KMS-11 (cell line): Measurements from ENCODE around the gene AGPAT2.

Source experiments
- H2AFZ ChIP-seq: fragments of 200-600 bp; sonication (generic); 2 replicates; pipeline ENCODE4 v1.6.1; 2016; ENCODE audit warnings: antibody characterized with exemption, mixed run types, low read depth
- H3K27ac ChIP-seq: fragments of 200-600 bp; sonication (generic); 2 replicates; pipeline ENCODE4 v1.6.1; 2016; ENCODE audit warnings: mild to moderate bottlenecking, mixed run types
- H3K27me3 ChIP-seq: fragments of 200-600 bp; sonication (generic); 2 replicates; pipeline ENCODE4 v1.6.1; 2017; ENCODE audit warnings: mild to moderate bottlenecking, low read depth, mixed run types, moderate library complexity; ENCODE audit not compliant: insufficient read depth
- H3K36me3 ChIP-seq: fragments of 200-600 bp; sonication (generic); 2 replicates; pipeline ENCODE4 v1.6.1; 2017; ENCODE audit warnings: mild to moderate bottlenecking, mixed run types; ENCODE audit not compliant: insufficient read depth
- H3K4me1 ChIP-seq: fragments of 200-600 bp; sonication (generic); 2 replicates; pipeline ENCODE4 v1.6.1; 2016; ENCODE audit warnings: mild to moderate bottlenecking, low read depth, mixed run types; ENCODE audit not compliant: poor library complexity, severe bottlenecking
- H3K4me2 ChIP-seq: fragments of 200-600 bp; sonication (generic); 2 replicates; pipeline ENCODE4 v1.7.0; 2016; ENCODE audit warnings: mild to moderate bottlenecking, mixed run types
- H3K4me3 ChIP-seq: fragments of 200-600 bp; sonication (generic); IDR thresholded peaks from 2 replicates; pipeline ENCODE4 v1.6.1; 2017; ENCODE audit warnings: low read depth, low read length, mixed read lengths; ENCODE audit not compliant: insufficient read depth
- H3K79me2 ChIP-seq: fragments of 200-600 bp; sonication (generic); 2 replicates; pipeline ENCODE4 v1.6.1; 2016; ENCODE audit warnings: low read depth, mixed run types; ENCODE audit not compliant: insufficient read depth
- H3K9ac ChIP-seq: fragments of 200-600 bp; sonication (generic); 2 replicates; pipeline ENCODE4 v1.6.1; 2016; ENCODE audit warnings: mild to moderate bottlenecking, mixed run types
- H4K20me1 ChIP-seq: fragments of 200-600 bp; sonication (generic); 2 replicates; pipeline ENCODE4 v1.6.1; 2016; ENCODE audit warnings: mild to moderate bottlenecking, mixed run types; ENCODE audit not compliant: insufficient read depth
- TF ChIP-seq, protein P1 (sequence below): fragments of 200-600 bp; sonication (generic); conservative IDR thresholded peaks from 2 replicates; pipeline ENCODE4 v1.6.1; 2017; ENCODE audit warnings: low read depth, mild to moderate bottlenecking, antibody characterized with exemption, low read length, moderate library complexity, mixed read lengths

The AGPAT2 gene

DNA sequence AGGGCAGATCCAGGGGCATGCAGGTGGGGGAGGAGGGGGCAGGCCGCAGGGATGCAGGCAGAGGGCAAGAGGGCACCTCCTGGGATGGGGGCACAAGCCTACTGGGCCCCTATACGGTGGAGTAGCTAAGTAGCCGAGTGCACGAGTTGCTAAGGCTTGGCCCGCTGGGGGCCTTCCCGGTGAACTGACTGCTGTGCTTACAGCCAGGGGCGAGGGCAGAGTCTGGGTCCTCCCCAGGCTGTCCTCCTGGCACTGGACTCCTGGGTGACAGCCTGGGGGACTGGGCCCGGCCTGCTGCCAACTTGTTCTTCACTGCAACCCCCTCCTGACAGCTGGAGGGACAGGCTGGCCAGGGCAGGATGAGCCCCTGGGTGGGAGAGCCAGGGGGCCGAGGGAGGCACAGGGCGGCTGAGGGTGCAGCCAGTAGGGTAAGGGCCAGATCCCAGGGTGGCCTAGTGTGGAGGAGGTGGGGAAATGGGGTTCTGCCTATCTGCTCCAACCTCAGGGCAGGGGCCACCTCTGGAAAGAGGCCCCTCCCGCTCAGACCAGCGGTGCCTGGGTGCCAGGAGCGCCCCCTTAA lies 26.2 kb downstream of the AGPAT2 start:
- TF ChIP-seq, protein P1, sequence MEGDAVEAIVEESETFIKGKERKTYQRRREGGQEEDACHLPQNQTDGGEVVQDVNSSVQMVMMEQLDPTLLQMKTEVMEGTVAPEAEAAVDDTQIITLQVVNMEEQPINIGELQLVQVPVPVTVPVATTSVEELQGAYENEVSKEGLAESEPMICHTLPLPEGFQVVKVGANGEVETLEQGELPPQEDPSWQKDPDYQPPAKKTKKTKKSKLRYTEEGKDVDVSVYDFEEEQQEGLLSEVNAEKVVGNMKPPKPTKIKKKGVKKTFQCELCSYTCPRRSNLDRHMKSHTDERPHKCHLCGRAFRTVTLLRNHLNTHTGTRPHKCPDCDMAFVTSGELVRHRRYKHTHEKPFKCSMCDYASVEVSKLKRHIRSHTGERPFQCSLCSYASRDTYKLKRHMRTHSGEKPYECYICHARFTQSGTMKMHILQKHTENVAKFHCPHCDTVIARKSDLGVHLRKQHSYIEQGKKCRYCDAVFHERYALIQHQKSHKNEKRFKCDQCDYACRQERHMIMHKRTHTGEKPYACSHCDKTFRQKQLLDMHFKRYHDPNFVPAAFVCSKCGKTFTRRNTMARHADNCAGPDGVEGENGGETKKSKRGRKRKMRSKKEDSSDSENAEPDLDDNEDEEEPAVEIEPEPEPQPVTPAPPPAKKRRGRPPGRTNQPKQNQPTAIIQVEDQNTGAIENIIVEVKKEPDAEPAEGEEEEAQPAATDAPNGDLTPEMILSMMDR: no peak
- H3K4me1 ChIP-seq: no peaks in the 10 kb centered on the region
- no peak overlapping the region for H3K4me3 ChIP-seq
- no peak overlapping the region for H3K9ac ChIP-seq
- H3K4me2 ChIP-seq: no peak overlapping the region
- no peak overlapping the region for H3K27ac ChIP-seq
- H3K36me3 ChIP-seq: no peaks in the 10 kb centered on the region
- H4K20me1 ChIP-seq: no peaks in the 10 kb centered on the region
- peaks cover 92% of the 10 kb centered on the region for H3K27me3 ChIP-seq
- H3K79me2 ChIP-seq: no peaks in the 10 kb centered on the region
- no peak overlapping the region for H2AFZ ChIP-seq

DNA sequence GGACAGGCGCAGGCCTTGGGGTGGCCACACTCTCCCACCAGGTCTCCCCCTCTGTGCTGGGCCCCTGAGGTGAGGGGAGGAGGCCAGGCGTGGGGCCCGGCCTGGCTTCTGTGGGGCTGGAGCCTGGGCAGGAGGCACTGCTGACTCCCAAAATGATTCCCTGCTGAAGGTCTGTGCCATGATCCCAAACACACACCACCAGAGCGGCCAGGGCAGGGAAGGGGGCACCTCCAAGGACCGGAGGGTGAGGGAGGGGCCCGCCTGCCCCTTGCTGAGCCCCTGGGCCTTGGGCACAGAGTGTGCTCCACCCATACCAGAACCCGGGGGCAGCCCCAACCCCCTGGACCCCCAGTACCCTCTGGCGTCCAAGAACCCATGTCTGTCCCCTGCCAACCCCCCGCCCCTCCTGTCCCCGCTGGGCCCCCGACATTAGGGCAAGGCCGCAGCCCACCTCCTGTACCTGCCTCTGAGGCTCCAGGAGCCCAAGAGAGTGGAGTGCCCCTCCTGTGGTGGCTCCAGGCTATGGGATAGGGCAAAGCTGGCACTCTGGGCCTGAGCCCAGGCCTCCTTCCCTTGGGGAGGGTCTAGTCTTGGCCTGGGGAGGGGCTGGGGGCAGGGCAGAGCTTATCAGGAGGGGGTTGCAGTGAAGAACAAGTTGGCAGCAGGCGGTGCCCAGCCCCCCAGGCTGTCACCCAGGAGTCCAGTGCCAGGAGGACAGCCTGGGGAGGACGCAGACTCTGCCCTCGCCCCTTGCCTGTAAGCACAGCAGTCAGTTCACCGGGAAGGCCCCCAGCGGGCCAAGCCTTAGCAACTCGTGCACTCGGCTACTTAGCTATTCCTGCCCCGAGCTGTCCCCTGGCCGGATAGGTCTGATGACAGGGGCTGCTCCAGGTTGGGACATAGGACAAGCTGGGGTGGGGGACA lies 27.1 kb downstream of the AGPAT2 start:
- H3K9ac ChIP-seq: no peak overlapping the region
- H3K27me3 ChIP-seq: peaks cover 99% of the 10 kb centered on the region
- H3K4me1 ChIP-seq: peaks cover 3% of the 10 kb centered on the region

DNA sequence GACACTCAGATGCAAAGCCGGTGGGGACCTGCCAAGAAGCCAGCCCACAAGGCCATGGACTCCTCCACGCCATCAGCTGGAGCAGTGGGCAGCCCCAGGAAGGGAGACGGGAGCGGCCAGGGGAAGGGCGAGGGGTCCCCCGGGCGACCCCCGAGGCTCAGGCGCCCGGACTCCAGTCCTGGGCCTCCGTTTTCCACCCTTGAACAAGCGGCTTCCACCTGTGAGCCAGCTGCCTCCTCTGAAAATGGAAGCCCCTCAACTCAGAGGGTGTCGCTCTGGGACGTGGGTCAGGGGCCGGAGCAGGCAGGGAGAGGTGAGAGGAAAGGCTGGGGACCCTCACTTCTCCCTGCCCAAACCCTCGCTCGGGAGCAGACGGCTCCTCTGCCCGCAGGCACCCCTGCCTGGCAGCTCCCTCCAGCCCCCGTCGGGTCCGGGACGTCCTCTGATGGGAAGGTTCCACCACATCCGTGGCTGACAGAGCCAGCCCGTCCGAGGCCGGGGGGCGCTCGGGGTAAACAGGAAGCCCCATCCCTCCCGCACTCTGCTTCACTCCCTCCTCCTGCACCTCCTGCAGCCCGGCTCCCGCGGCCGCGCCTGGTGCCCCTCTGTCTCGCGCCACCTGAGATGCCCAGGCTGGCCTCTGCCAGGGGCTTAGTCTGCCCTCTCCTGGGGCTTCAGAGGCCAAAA lies 28.3 kb downstream of the AGPAT2 start:
- peaks cover 96% of the 10 kb centered on the region for H3K27me3 ChIP-seq
- no peak overlapping the region for H3K4me3 ChIP-seq
- peaks cover 3% of the 10 kb centered on the region for H3K4me1 ChIP-seq
- H3K9ac ChIP-seq: no peak overlapping the region
- H3K4me2 ChIP-seq: no peak overlapping the region
- H4K20me1 ChIP-seq: no peaks in the 10 kb centered on the region
- no peaks in the 10 kb centered on the region for H3K36me3 ChIP-seq
- H3K27ac ChIP-seq: no peak overlapping the region
- H2AFZ ChIP-seq: no peak overlapping the region
- TF ChIP-seq, protein P1: no peak
- H3K79me2 ChIP-seq: no peaks in the 10 kb centered on the region

More for the DNA sequence above, 27.1 kb downstream of the AGPAT2 start:
- TF ChIP-seq, protein P1: no peak
- no peaks in the 10 kb centered on the region for H3K36me3 ChIP-seq
- no peak overlapping the region for H2AFZ ChIP-seq
- no peak overlapping the region for H3K27ac ChIP-seq
- no peak overlapping the region for H3K4me2 ChIP-seq
- no peaks in the 10 kb centered on the region for H3K79me2 ChIP-seq
- H3K4me3 ChIP-seq: no peak overlapping the region
- no peaks in the 10 kb centered on the region for H4K20me1 ChIP-seq

DNA sequence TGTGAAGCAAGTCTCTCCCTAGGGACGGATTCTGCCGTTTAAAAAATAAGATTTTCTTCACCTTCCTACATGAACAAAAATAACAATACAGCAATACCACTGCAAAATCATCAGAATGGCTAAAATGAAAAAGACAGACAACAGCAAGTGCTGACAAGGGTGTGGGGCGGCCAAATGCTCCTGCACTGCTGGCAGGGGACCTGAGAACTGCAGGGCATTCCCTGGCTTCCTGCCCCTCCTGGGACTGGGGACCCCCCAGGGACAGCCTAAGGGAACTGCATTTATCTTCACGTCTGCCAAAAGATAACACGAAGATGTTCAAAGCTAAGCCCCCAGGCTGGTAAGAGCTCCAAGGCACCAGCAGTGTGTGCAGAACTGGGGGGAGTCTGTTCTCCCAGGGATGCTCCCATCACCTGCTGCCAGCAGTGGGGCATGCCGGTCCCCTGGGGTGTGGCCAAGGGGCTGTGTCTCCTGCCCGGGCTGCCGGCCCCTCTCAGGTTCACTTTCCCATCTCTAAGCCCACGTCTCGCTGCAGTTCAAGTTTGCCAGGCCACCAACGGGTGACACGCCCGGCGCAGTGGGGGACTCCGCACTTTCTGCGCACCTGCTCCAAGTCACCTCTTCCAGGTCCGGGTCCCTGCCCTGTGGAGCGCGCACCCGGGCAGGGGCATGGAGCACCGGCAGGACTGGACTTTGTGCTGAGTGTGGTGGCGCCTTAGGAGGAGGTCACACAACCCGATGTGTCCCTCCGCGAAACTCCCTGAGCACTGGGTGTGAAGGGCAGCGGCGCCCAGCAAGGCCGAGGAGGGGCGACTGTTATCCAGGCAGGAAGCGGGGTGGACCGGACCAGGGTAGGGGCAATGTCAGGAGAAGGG lies 29.0 kb downstream of the AGPAT2 start:
- no peak overlapping the region for H3K27ac ChIP-seq
- no peak overlapping the region for H3K9ac ChIP-seq
- H4K20me1 ChIP-seq: no peaks in the 10 kb centered on the region
- peaks cover 3% of the 10 kb centered on the region for H3K4me1 ChIP-seq
- H3K79me2 ChIP-seq: no peaks in the 10 kb centered on the region
- H2AFZ ChIP-seq: no peak overlapping the region
- H3K27me3 ChIP-seq: peaks cover 96% of the 10 kb centered on the region
- no peak overlapping the region for H3K4me2 ChIP-seq
- TF ChIP-seq, protein P1: no peak
- H3K36me3 ChIP-seq: no peaks in the 10 kb centered on the region
- H3K4me3 ChIP-seq: no peak overlapping the region
